ENCODE measurements around the gene DOK3. TPM values are rescaled to one million over a fixed set of nuclear protein-coding genes. Genes with fewer than 3 reads are reported as not detected.
A peak's percentile ranks its signal among the peaks of the same experiment; 100 is the strongest.

The DOK3 gene
- total and polyA plus RNA-seq, 2 of the 13 experiments (the other 11 are each of a cell fraction or from before 2014, with no cell fraction given), result 1.4 to 1.5 TPM

DNA sequence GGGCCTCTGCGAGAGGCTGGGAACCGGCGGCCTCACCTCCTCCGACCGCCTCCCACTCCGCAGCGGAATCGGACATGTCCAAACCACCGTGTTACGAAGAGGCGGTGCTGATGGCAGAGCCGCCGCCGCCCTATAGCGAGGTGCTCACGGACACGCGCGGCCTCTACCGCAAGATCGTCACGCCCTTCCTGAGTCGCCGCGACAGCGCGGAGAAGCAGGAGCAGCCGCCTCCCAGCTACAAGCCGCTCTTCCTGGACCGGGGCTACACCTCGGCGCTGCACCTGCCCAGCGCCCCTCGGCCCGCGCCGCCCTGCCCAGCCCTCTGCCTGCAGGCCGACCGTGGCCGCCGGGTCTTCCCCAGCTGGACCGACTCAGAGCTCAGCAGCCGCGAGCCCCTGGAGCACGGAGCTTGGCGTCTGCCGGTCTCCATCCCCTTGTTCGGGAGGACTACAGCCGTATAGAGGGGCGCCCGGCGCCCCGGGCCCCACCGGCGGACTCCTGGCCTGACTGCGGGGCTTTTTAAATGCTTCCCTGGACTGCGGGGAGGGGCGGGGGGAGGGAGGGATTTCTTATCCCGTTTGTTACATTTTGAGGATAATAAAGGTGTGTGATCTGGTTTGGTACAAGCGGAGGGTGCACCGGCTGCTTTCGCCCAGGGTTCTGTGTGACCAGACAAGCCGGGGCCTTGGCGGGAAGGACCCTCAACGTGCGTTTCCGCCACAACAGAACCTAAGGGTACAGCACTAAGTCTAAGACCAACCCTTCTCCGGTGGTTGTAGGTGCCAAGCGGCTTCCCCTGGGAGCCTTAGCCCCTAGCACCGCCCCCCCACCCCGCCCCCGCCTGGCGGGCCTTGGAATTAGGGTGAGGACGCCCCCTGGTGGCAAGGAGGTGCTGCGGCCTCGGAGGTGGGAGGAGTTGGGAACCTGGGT, 53.7 kb downstream of the DOK3 start (continued):
- TF ChIP-seq, protein P1, sequence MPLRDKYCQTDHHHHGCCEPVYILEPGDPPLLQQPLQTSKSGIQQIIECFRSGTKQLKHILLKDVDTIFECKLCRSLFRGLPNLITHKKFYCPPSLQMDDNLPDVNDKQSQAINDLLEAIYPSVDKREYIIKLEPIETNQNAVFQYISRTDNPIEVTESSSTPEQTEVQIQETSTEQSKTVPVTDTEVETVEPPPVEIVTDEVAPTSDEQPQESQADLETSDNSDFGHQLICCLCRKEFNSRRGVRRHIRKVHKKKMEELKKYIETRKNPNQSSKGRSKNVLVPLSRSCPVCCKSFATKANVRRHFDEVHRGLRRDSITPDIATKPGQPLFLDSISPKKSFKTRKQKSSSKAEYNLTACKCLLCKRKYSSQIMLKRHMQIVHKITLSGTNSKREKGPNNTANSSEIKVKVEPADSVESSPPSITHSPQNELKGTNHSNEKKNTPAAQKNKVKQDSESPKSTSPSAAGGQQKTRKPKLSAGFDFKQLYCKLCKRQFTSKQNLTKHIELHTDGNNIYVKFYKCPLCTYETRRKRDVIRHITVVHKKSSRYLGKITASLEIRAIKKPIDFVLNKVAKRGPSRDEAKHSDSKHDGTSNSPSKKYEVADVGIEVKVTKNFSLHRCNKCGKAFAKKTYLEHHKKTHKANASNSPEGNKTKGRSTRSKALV (CRISPR knock-in tag; IDR thresholded peaks at IDR 0.05), result no peak
- TF ChIP-seq REPIN1 (CRISPR knock-in tag; IDR thresholded peaks at IDR 0.05; ENCODE audit: borderline replicate concordance, low read depth) (peak; percentile 7; the same call in 1 of the 2 replicates), MED8 (CRISPR knock-in tag; IDR thresholded peaks at IDR 0.05; ENCODE audit: insufficient replicate concordance) (peak; percentile 32), STAG1 (CRISPR knock-in tag; IDR thresholded peaks at IDR 0.05) (peak; percentile 60), HDAC2 (CRISPR knock-in tag; IDR thresholded peaks at IDR 0.05) (peak; percentile 6; the same call in 1 of the 2 replicates), ZNF572 (CRISPR knock-in tag; IDR thresholded peaks at IDR 0.05) (no peak), ZFP82 (CRISPR knock-in tag; IDR thresholded peaks at IDR 0.05; ENCODE audit: borderline replicate concordance) (peak; percentile 82; the same call in 1 of the 2 replicates), GATA4 (IDR thresholded peaks at IDR 0.05; ENCODE audit: borderline replicate concordance, low read depth) (no peak), PAX8 (CRISPR knock-in tag; IDR thresholded peaks at IDR 0.05; ENCODE audit: borderline replicate concordance) (no peak), PHF21A (CRISPR knock-in tag; IDR thresholded peaks at IDR 0.05) (0 out of 2 replicates have a peak, but pooled peaks have one; percentile 33), ZNF788 (CRISPR knock-in tag; IDR thresholded peaks at IDR 0.05; ENCODE audit: borderline replicate concordance) (peak; percentile 29; the same call in 1 of the 2 replicates), ERF (CRISPR knock-in tag; IDR thresholded peaks at IDR 0.05) (peak; percentile 38; the same call in 1 of the 2 replicates), RAD21 (CRISPR knock-in tag; IDR thresholded peaks at IDR 0.05) (peak; percentile 39; the same call in 1 of the 2 replicates), SMAD1 (CRISPR knock-in tag; IDR thresholded peaks at IDR 0.05; ENCODE audit: borderline replicate concordance, low read depth) (peak; percentile 17; the same call in 1 of the 2 replicates), ZNF496 (CRISPR knock-in tag; IDR thresholded peaks at IDR 0.05; ENCODE audit: insufficient replicate concordance) (no peak), ZNF230 (CRISPR knock-in tag; IDR thresholded peaks at IDR 0.05) (0 out of 2 replicates have a peak, but pooled peaks have one; percentile 57), ZNF709 (CRISPR knock-in tag; IDR thresholded peaks at IDR 0.05) (peak; percentile 73), SIN3A (IDR thresholded peaks at IDR 0.05; ENCODE audit: borderline replicate concordance, low read depth, low read length) (0 out of 2 replicates have a peak, but pooled peaks have one; percentile 20)
- TF ChIP-seq, protein P2, sequence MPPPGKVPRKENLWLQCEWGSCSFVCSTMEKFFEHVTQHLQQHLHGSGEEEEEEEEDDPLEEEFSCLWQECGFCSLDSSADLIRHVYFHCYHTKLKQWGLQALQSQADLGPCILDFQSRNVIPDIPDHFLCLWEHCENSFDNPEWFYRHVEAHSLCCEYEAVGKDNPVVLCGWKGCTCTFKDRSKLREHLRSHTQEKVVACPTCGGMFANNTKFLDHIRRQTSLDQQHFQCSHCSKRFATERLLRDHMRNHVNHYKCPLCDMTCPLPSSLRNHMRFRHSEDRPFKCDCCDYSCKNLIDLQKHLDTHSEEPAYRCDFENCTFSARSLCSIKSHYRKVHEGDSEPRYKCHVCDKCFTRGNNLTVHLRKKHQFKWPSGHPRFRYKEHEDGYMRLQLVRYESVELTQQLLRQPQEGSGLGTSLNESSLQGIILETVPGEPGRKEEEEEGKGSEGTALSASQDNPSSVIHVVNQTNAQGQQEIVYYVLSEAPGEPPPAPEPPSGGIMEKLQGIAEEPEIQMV (CRISPR knock-in tag; IDR thresholded peaks at IDR 0.05; ENCODE audit: low read depth), result peak; percentile 5; the same call in 1 of the 2 replicates
- TF ChIP-seq, protein P3, sequence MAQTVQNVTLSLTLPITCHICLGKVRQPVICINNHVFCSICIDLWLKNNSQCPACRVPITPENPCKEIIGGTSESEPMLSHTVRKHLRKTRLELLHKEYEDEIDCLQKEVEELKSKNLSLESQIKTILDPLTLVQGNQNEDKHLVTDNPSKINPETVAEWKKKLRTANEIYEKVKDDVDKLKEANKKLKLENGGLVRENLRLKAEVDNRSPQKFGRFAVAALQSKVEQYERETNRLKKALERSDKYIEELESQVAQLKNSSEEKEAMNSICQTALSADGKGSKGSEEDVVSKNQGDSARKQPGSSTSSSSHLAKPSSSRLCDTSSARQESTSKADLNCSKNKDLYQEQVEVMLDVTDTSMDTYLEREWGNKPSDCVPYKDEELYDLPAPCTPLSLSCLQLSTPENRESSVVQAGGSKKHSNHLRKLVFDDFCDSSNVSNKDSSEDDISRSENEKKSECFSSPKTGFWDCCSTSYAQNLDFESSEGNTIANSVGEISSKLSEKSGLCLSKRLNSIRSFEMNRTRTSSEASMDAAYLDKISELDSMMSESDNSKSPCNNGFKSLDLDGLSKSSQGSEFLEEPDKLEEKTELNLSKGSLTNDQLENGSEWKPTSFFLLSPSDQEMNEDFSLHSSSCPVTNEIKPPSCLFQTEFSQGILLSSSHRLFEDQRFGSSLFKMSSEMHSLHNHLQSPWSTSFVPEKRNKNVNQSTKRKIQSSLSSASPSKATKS (CRISPR knock-in tag; IDR thresholded peaks at IDR 0.05), result no peak
- TF ChIP-seq, protein P4, sequence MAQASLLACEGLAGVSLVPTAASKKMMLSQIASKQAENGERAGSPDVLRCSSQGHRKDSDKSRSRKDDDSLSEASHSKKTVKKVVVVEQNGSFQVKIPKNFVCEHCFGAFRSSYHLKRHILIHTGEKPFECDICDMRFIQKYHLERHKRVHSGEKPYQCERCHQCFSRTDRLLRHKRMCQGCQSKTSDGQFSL (CRISPR knock-in tag; IDR thresholded peaks at IDR 0.05), result peak; percentile 100
- TF ChIP-seq, protein P5, sequence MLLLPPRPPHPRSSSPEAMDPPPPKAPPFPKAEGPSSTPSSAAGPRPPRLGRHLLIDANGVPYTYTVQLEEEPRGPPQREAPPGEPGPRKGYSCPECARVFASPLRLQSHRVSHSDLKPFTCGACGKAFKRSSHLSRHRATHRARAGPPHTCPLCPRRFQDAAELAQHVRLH (CRISPR knock-in tag; IDR thresholded peaks at IDR 0.05; ENCODE audit: borderline replicate concordance, low read depth), result peak; percentile 10; the same call in 1 of the 2 replicates
